Cardiac muscle cell (in vitro differentiated cells and primary cell): Measurements from ENCODE around the gene FNBP1. TPM values are rescaled to one million over a fixed set of nuclear protein-coding genes. Genes with fewer than 3 reads are reported as not detected.

Experiments used
- DNase-seq, 2 donors: peaks; one replicate each; pipeline versions ENCODE4 v3.0.0 to v3.0.0-alpha.2; 2010 to 2017; ENCODE audit warnings: low read depth in 1 of 2, low spot score in 1 of 2
- H3K27ac ChIP-seq: fragments of 200-600 bp; sonication (generic); 2 replicates; pipeline ENCODE4 v1.5.1; 2016
- H3K27me3 ChIP-seq: fragments of 200-600 bp; sonication (generic); 2 replicates; pipeline ENCODE4 v1.6.0; 2016; ENCODE audit warnings: control low read depth
- H3K36me3 ChIP-seq: fragments of 200-600 bp; sonication (generic); 2 replicates; pipeline ENCODE4 v1.5.1; 2016; ENCODE audit warnings: control low read depth
- H3K4me1 ChIP-seq: fragments of 200-600 bp; sonication (generic); 2 replicates; pipeline ENCODE4 v1.8.1; 2017; ENCODE audit warnings: low read depth, mild to moderate bottlenecking, mixed run types
- H3K4me3 ChIP-seq: fragments of 200-600 bp; sonication (generic); 2 replicates; pipeline ENCODE4 v1.5.1; 2016; ENCODE audit warnings: mild to moderate bottlenecking
- H3K9me3 ChIP-seq: fragments of 200-600 bp; sonication (generic); 2 replicates; pipeline ENCODE4 v1.5.1; 2017; ENCODE audit warnings: low read depth, mild to moderate bottlenecking, control low read depth
- CTCF ChIP-seq: IDR thresholded peaks from 2 replicates; pipeline ENCODE4 v1.5.1; 2012; ENCODE audit warnings: low read depth, mild to moderate bottlenecking, low read length
- polyA plus RNA-seq: library from polyadenylated mRNA; unstranded; fragments of >200 nt; fragmentation: Nextera tagmentation; extraction: Ambion mirVana; gene quantifications from 2 replicates; pipeline ENCODE4 v1.2.1, GENCODE V29; 2016
- total RNA-seq: library from RNA; depleted of rRNA; stranded (reverse); fragments of >200 nt; gene quantifications from 2 replicates; pipeline ENCODE4 v1.2.3, GENCODE V29; 2016

FNBP1 gene
- total and polyA plus RNA-seq, 2 experiments from 2014 or later, result 20.5 to 37.9 TPM

- Histone ChIP-seq H3K4me1 (no peaks in the 10 kb centered on the region), H3K27me3 (no peaks in the 10 kb centered on the region), H3K4me3 (no peak overlapping the region), H3K9me3 (no peaks in the 10 kb centered on the region), H3K27ac (no peak overlapping the region), H3K36me3 (no peaks in the 10 kb centered on the region)
- no peak for DNase-seq
- TF ChIP-seq CTCF, result no peak
Measured at GRCh38 chr9:130062750-130063149, 19.8 kb upstream of the FNBP1 start.

GRCh38 chr9:130060296-130060695 lies 17.3 kb upstream of the FNBP1 start:
- no peaks in the 10 kb centered on the region for H3K9me3 ChIP-seq
- no peak overlapping the region for H3K27ac ChIP-seq
- no peak overlapping the region for H3K4me3 ChIP-seq
- no peak for DNase-seq
- no peaks in the 10 kb centered on the region for H3K36me3 ChIP-seq
- no peak for TF ChIP-seq CTCF
- H3K4me1 ChIP-seq, result no peaks in the 10 kb centered on the region
- H3K27me3 ChIP-seq, result no peaks in the 10 kb centered on the region

- Histone ChIP-seq H3K27me3 (no peaks in the 10 kb centered on the region), H3K27ac (no peak overlapping the region), H3K36me3 (no peaks in the 10 kb centered on the region), H3K9me3 (no peaks in the 10 kb centered on the region), H3K4me3 (no peak overlapping the region), H3K4me1 (peaks cover 5% of the 10 kb centered on the region)
- TF ChIP-seq CTCF, result no peak
- DNase-seq, result no peak
Measured at GRCh38 chr9:130058887-130059286, 15.9 kb upstream of the FNBP1 start.

GRCh38 chr9:130058154-130058553 lies 15.2 kb upstream of the FNBP1 start:
- Histone ChIP-seq H3K9me3 (no peaks in the 10 kb centered on the region), H3K27ac (no peak overlapping the region), H3K27me3 (no peaks in the 10 kb centered on the region), H3K36me3 (no peaks in the 10 kb centered on the region), H3K4me3 (no peak overlapping the region), H3K4me1 (peaks cover 5% of the 10 kb centered on the region)
- no peak for TF ChIP-seq CTCF
- peak in 1 of 2 donors; percentile 20 for DNase-seq

- Histone ChIP-seq H3K27me3 (no peaks in the 10 kb centered on the region), H3K36me3 (no peaks in the 10 kb centered on the region), H3K9me3 (no peaks in the 10 kb centered on the region), H3K4me3 (peak overlapping the region; percentile 84), H3K27ac (peak overlapping the region; percentile 90), H3K4me1 (peaks cover 15% of the 10 kb centered on the region)
- no peak for DNase-seq
- no peak for TF ChIP-seq CTCF
Measured at GRCh38 chr9:130054820-130055219, 11.8 kb upstream of the FNBP1 start.

GRCh38 chr9:130054325-130054786 lies 11.4 kb upstream of the FNBP1 start:
- H3K4me3 ChIP-seq, result peak overlapping the region; percentile 84
- no peaks in the 10 kb centered on the region for H3K9me3 ChIP-seq
- H3K36me3 ChIP-seq, result no peaks in the 10 kb centered on the region
- TF ChIP-seq CTCF, result no peak
- no peaks in the 10 kb centered on the region for H3K27me3 ChIP-seq
- H3K27ac ChIP-seq, result peak overlapping the region; percentile 90
- peaks cover 15% of the 10 kb centered on the region for H3K4me1 ChIP-seq
- DNase-seq, result no peak
